Activated CD4-positive, CD25-positive, alpha-beta regulatory T cell (primary cell): ENCODE results near the gene CCR7.

ENCODE experiments used
- DNase-seq, 4 experiments: peaks; one replicate each; lab custom pipeline; 2025; lab: John Stamatoyannopoulos, UW

Gene CCR7

GRCh38 chr17:40516581-40517285 lies 48.5 kb downstream of the CCR7 start:
- peak in 2 of 4 experiments; percentile 41 for DNase-seq

- DNase-seq: no peak
Observed at GRCh38 chr17:40515491-40516041, 49.7 kb downstream of the CCR7 start.

- DNase-seq: no peak
Observed at GRCh38 chr17:40515011-40515410, 50.3 kb downstream of the CCR7 start.

GRCh38 chr17:40514013-40514875 lies 51.0 kb downstream of the CCR7 start:
- no peak for DNase-seq

- no peak for DNase-seq
Observed at GRCh38 chr17:40511667-40512220, 53.5 kb downstream of the CCR7 start.

GRCh38 chr17:40511136-40511535 lies 54.1 kb downstream of the CCR7 start:
- no peak for DNase-seq

- DNase-seq: no peak
Observed at GRCh38 chr17:40510328-40510648, 55.0 kb downstream of the CCR7 start.

GRCh38 chr17:40509626-40510327 lies 55.5 kb downstream of the CCR7 start:
- DNase-seq: no peak

GRCh38 chr17:40506786-40507185 lies 58.5 kb downstream of the CCR7 start:
- DNase-seq: no peak
